Body of pancreas (tissue), 4 donors: ENCODE results near the gene RSBN1L.

Experiments used
- POLR2A ChIP-seq, 3 donors: fragments of 450-650 bp; IDR thresholded peaks; one replicate each; pipeline ENCODE4 v1.6.1; 2016; ENCODE audit warnings: antibody characterized with exemption in 3 of 3, mild to moderate bottlenecking in 2 of 3
- TF ChIP-seq, protein P1 (sequence below), 7 experiments: fragments of 450-650 bp in 4 of 7; fragments of 200-600 bp in 3 of 7; sonication (generic) in 3 of 7; IDR thresholded peaks; one replicate each; pipeline ENCODE4 v1.5.1; 2016 to 2019; ENCODE audit warnings: antibody characterized with exemption in 7 of 7

DNA sequence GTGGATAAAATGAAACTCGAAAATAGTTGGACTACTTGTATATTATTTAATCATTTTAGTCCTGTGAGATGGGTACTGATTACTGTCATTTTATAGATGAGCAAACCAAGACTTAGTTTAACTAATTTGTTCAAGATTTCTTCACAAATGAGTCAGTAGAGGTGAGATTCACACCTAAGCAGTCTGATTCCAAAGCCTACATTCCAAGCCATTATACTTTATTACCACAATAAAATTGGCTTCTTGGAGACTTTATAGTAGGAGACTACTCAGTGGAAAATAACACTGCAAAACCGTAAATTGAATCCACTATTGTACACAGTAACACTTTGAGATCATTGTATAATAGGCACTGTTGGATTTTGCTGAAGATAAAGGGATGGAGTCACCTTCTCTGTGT, 104.5 kb downstream of the RSBN1L start:
- TF ChIP-seq, protein P1, sequence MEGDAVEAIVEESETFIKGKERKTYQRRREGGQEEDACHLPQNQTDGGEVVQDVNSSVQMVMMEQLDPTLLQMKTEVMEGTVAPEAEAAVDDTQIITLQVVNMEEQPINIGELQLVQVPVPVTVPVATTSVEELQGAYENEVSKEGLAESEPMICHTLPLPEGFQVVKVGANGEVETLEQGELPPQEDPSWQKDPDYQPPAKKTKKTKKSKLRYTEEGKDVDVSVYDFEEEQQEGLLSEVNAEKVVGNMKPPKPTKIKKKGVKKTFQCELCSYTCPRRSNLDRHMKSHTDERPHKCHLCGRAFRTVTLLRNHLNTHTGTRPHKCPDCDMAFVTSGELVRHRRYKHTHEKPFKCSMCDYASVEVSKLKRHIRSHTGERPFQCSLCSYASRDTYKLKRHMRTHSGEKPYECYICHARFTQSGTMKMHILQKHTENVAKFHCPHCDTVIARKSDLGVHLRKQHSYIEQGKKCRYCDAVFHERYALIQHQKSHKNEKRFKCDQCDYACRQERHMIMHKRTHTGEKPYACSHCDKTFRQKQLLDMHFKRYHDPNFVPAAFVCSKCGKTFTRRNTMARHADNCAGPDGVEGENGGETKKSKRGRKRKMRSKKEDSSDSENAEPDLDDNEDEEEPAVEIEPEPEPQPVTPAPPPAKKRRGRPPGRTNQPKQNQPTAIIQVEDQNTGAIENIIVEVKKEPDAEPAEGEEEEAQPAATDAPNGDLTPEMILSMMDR (IDR thresholded peaks at IDR 0.05): no peak
- no peak for TF ChIP-seq POLR2A (IDR thresholded peaks at IDR 0.05)
